AG04450 (cell line): Measurements from ENCODE around the gene CDH22. TPM values are rescaled to one million over a fixed set of nuclear protein-coding genes. Genes with fewer than 3 reads are reported as not detected.

Experiments
- CTCF ChIA-PET: fragments of 300-600, 350-600 bp; formaldehyde crosslinking; extraction: SDS; loops from one replicate; lab custom pipeline; 2022; ENCODE audit warnings: antibody characterized with exemption, inconsistent platforms; lab: Charles Lee
- POLR2A ChIA-PET: fragments of 350-600 bp; formaldehyde crosslinking; extraction: SDS; loops from one replicate; lab custom pipeline; 2021; ENCODE audit warnings: antibody characterized with exemption, inconsistent platforms; lab: Yijun Ruan, JAX
- DNase-seq: peaks from one replicate; pipeline ENCODE4 v3.0.0-alpha.2; 2011; ENCODE audit warnings: low read depth, low spot score
- H3K27ac ChIP-seq: one replicate; pipeline ENCODE4 v1.5.1; 2012; ENCODE audit warnings: low read depth, low read length, control low read depth
- H3K27me3 ChIP-seq: one replicate; pipeline ENCODE4 v1.6.0; 2012; ENCODE audit warnings: low read length; ENCODE audit not compliant: control insufficient read depth, insufficient read depth
- H3K4me3 ChIP-seq: 2 replicates; pipeline ENCODE4 v1.5.1; 2011; ENCODE audit warnings: mild to moderate bottlenecking, low read depth, low read length, control low read depth
- H3K9me3 ChIP-seq: 2 replicates; pipeline ENCODE4 v1.5.1; 2012; ENCODE audit warnings: low read length; ENCODE audit not compliant: control insufficient read depth, insufficient read depth
- polyA plus RNA-seq: library from polyadenylated mRNA; depleted of rRNA; stranded (reverse); fragments of >200 nt; gene quantifications from 2 replicates; pipeline ENCODE4 v1.2.3, GENCODE V29; 2011
- TF ChIP-seq, protein P1 (sequence below): IDR thresholded peaks from 2 replicates; pipeline ENCODE4 v1.5.1; 2011; ENCODE audit warnings: low read depth, low read length, control low read depth, inconsistent platforms

Gene CDH22
- polyA plus RNA-seq, 1 experiment, result not detected

DNA sequence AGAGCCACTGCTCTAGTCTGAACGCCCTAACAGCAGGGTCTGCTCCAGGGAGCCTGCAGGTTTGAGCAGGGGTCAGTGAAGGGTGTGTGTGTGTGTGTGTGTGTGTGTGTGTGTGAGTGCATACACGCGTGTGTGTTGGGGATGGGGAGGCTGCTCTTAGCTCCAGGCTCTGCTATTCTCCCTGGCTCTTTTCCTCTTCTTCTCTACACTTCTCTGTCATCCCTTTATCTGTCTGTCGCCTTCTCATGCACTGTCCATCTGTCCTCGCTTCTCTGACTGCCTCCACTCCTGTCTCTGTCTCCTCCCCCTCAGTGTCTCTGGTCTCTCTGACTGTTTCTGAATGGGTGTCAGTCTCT lies 3.4 kb upstream of the CDH22 start:
- no peak for DNase-seq
- Histone ChIP-seq H3K27me3 (peaks cover 86% of the 10 kb centered on the region), H3K4me3 (no peak overlapping the region), H3K9me3 (no peaks in the 10 kb centered on the region; the same call in 1 of the 2 replicates), H3K27ac (no peak overlapping the region)
- TF ChIP-seq, protein P1, sequence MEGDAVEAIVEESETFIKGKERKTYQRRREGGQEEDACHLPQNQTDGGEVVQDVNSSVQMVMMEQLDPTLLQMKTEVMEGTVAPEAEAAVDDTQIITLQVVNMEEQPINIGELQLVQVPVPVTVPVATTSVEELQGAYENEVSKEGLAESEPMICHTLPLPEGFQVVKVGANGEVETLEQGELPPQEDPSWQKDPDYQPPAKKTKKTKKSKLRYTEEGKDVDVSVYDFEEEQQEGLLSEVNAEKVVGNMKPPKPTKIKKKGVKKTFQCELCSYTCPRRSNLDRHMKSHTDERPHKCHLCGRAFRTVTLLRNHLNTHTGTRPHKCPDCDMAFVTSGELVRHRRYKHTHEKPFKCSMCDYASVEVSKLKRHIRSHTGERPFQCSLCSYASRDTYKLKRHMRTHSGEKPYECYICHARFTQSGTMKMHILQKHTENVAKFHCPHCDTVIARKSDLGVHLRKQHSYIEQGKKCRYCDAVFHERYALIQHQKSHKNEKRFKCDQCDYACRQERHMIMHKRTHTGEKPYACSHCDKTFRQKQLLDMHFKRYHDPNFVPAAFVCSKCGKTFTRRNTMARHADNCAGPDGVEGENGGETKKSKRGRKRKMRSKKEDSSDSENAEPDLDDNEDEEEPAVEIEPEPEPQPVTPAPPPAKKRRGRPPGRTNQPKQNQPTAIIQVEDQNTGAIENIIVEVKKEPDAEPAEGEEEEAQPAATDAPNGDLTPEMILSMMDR, result no peak
- ChIA-PET CTCF (interaction anchor here (0.6 kb wide), 1 partner anchor 1905 kb away, joined by 5 read pairs; no protein-coding TSS in a partner anchor), POLR2A (no interaction called here)

GRCh38 chr20:46311039-46311650 lies 2.8 kb upstream of the CDH22 start:
- TF ChIP-seq, protein P1, result no peak
- no peak for DNase-seq
- Histone ChIP-seq H3K27me3 (peaks cover 86% of the 10 kb centered on the region), H3K27ac (no peak overlapping the region), H3K9me3 (no peaks in the 10 kb centered on the region; the same call in 1 of the 2 replicates), H3K4me3 (no peak overlapping the region)
- ChIA-PET POLR2A (no interaction called here), CTCF (no interaction called here)

DNA sequence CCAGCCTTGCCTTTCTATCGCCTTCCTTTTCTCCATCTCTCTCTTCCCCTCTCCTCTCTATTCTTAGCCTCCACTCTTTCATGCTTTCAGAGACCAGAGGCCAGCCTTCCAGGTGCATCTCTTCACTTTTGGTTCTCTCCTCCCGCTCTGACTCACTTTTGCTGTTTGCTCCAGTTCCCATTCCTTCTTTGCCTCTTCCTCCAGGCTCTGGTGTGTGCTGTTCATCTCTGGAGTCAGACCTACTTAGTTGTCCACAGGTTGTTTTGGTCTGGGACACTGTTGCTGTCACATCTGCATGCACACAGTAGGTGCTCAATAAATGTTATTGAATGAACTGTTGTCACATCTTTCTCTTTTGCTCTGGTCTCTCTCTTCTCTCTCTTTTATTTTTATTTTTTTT lies 1.6 kb upstream of the CDH22 start:
- ChIA-PET POLR2A (no interaction called here), CTCF (no interaction called here)
- no peak for DNase-seq
- H3K4me3 ChIP-seq, result no peak overlapping the region
- H3K9me3 ChIP-seq, result no peaks in the 10 kb centered on the region; the same call in 1 of the 2 replicates
- TF ChIP-seq, protein P1, result no peak
- no peak overlapping the region for H3K27ac ChIP-seq
- H3K27me3 ChIP-seq, result peaks cover 86% of the 10 kb centered on the region

GRCh38 chr20:46307999-46308257 lies 370 bp downstream of the CDH22 start:
- Histone ChIP-seq H3K4me3 (no peak overlapping the region), H3K27me3 (peaks cover 76% of the 10 kb centered on the region)
- DNase-seq, result no peak

More at GRCh38 chr20:46307999-46308257, 370 bp downstream of the CDH22 start:
- H3K27ac ChIP-seq, result no peak overlapping the region
- TF ChIP-seq, protein P1, result no peak
- CTCF ChIA-PET, result no interaction called here
- H3K9me3 ChIP-seq, result no peaks in the 10 kb centered on the region; the same call in 1 of the 2 replicates
- POLR2A ChIA-PET, result no interaction called here
